IPS DF 4.7 (cell line): ENCODE measurements around the gene GAGE12E.
"Not testable (repeated sequence)": the region's sequence is repeated elsewhere in the genome, so short reads cannot be mapped to it uniquely, and the experiment has no call there.

ENCODE experiments used
- DNase-seq: peaks from one replicate; pipeline ENCODE4 v3.0.0-alpha.2; 2013; ENCODE audit warnings: low spot score; ENCODE audit errors: extremely low read depth

Gene GAGE12E

GRCh38 chrX:49550989-49551388 is at the start of gene GAGE12E:
Gene GAGE12E (plus strand): TSS chrX:49551289. CDS start chrX:49552444, 1,155 bp downstream.
- not testable (repeated sequence) for DNase-seq

- not testable (repeated sequence) for DNase-seq
Measured at GRCh38 chrX:49531877-49532276, 19.2 kb upstream of the GAGE12E start, which contains the start of gene GAGE12C. Gene GAGE12C (plus strand): TSS chrX:49532177. CDS start chrX:49533332, 1,155 bp downstream.

GRCh38 chrX:49541433-49541832 is 9.7 kb upstream of the GAGE12E start, which contains the start of gene GAGE12D:
Gene GAGE12D (plus strand): TSS chrX:49541733. CDS start chrX:49542888, 1,155 bp downstream.
- DNase-seq: not testable (repeated sequence)

- DNase-seq: not testable (repeated sequence)
Measured at GRCh38 chrX:49560542-49560941, 9.5 kb downstream of the GAGE12E start, which contains the start of gene GAGE12F. Gene GAGE12F (plus strand): TSS chrX:49560842. CDS start chrX:49561997, 1,155 bp downstream.

GRCh38 chrX:49568728-49569127 is 17.6 kb downstream of the GAGE12E start:
- not testable (repeated sequence) for DNase-seq

- not testable (repeated sequence) for DNase-seq
Measured at GRCh38 chrX:49569152-49569551, 18.1 kb downstream of the GAGE12E start.

- not testable (repeated sequence) for DNase-seq
Measured at GRCh38 chrX:49570100-49570499, 19.0 kb downstream of the GAGE12E start, which contains the start of gene GAGE12G. Gene GAGE12G (plus strand): TSS chrX:49570400. CDS start chrX:49571555, 1,155 bp downstream.

- DNase-seq: not testable (repeated sequence)
Measured at GRCh38 chrX:49579649-49580048, 28.6 kb downstream of the GAGE12E start, which contains the start of gene GAGE12H. Gene GAGE12H (plus strand): TSS chrX:49579949. CDS start chrX:49581104, 1,155 bp downstream.

GRCh38 chrX:49589196-49589595 is 38.1 kb downstream of the GAGE12E start, which contains the start of gene GAGE2A:
Gene GAGE2A (plus strand): TSS chrX:49589496. CDS start chrX:49590651, 1,155 bp downstream.
- DNase-seq: not testable (repeated sequence)

- DNase-seq: not testable (repeated sequence)
Measured at GRCh38 chrX:49589769-49590478, 38.8 kb downstream of the GAGE12E start.

- DNase-seq: not testable (repeated sequence)
Measured at GRCh38 chrX:49590488-49590887, 39.4 kb downstream of the GAGE12E start.

GRCh38 chrX:49598720-49599119 is 47.6 kb downstream of the GAGE12E start, which contains the start of gene GAGE1:
Gene GAGE1 (plus strand): TSS chrX:49599020. CDS start chrX:49600175, 1,155 bp downstream.
- not testable (repeated sequence) for DNase-seq
